Adrenal gland (tissue), 5 donors: ENCODE measurements around the gene TBX6.

ENCODE experiments used
- CTCF ChIP-seq, 6 experiments: fragments of 450-650 bp in 4 of 6; fragments of 200-600 bp in 2 of 6; sonication (generic) in 1 of 6; IDR thresholded peaks; 1 replicate in 5 of 6; 2 replicates in 1 of 6; pipeline versions ENCODE4 v1.5.1 to v1.8.0; 2016 to 2021; ENCODE audit warnings: antibody characterized with exemption in 6 of 6, mild to moderate bottlenecking in 2 of 6, moderate library complexity in 1 of 6
- POLR2A ChIP-seq, 2 donors: fragments of 450-650 bp; IDR thresholded peaks; one replicate each; pipeline ENCODE4 v1.6.1; 2017; ENCODE audit warnings: antibody characterized with exemption in 2 of 2, mild to moderate bottlenecking in 2 of 2, moderate library complexity in 1 of 2
- donor health status: DM: no; HTN: no; CAD: no.

- TF ChIP-seq POLR2A (IDR thresholded peaks at IDR 0.05) (no peak), CTCF (IDR thresholded peaks at IDR 0.05) (no peak)
These were observed 40.9 kb upstream of the TBX6 start for GRCh38 chr16:30132591-30132990.
